ENCODE data around the gene INTS3.
"Not testable (repeated sequence)": the region's sequence is repeated elsewhere in the genome, so short reads cannot be mapped to it uniquely, and the experiment has no call there.

The INTS3 gene

DNA sequence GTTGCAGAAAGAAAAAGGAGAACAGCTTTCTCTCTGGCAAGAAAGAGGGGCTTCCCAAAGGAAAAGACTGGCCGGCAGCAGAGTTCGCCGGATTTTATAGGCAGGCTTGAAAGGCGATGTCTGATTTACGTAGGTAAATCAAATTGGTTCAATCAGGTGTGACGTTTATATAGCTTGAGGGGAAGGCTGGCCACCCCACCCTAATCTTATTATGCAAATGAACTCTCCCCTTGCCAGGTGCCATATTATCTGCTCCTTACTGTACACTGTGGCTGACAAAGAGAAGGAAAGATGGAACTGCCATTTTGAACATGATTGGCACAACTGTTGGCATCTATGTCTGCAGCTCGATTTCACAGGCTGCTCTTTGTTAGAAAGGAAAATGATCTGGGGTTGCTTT is 16.8 kb upstream of the INTS3 start:
- no peak for DNase-seq

DNA sequence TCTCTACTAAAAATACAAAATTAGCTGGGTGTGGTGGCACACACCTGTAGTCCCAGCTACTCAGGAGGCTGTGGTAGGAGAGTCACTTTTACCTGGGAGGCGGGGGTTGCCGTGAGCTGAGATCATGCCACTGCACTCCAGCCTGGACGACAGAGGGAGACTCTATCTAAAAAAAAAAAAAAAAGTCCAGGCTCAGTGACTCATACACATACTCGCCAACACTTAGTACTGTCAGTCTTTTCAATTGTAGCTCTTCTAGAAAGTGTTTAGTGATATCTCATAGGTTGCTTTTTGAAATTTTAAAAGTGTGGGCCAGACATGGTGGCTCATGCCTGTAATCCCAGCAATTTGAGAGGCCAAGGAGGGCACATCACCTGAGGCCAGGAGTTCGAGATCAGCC is 11.6 kb upstream of the INTS3 start:
- not testable (repeated sequence) for DNase-seq

DNA sequence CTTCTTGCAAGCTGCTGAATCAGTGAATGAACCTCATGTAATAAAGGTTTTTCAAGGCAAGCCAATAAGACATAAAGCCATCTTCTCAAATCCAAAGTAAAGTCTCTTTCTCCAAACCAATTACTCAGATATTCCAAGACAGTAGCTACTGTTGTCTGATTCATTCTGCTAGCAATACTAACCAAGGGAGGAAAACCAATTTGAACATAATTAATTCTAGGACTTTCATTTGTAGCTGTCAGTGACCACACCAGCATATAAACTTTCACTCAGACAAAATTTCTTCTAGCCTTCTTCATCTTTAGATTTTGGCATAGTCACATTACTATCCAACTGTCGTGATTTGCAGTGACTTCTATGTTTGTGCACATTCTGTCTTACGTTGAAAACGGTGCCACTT is 10.5 kb upstream of the INTS3 start:
- no peak for DNase-seq

DNA sequence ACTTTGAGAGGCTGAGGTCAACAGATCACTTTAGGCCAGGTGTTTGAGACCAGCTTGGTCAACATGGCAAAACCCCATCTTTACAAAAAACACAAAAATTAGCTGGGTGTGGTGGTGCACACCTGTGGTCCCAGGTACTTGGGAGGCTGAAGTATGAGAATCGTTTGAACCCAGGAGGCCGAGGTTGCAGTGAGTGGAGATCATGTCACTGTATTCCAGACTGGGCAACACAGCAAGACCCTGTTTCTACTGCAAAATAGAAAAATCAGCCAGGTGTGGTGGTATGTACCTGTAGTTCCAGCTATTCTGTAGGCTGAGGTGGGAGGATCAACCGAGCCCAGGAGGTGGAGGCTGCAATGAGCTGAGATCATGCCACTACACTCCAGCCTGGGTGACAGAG is 4.2 kb upstream of the INTS3 start:
- no peak for DNase-seq

DNA sequence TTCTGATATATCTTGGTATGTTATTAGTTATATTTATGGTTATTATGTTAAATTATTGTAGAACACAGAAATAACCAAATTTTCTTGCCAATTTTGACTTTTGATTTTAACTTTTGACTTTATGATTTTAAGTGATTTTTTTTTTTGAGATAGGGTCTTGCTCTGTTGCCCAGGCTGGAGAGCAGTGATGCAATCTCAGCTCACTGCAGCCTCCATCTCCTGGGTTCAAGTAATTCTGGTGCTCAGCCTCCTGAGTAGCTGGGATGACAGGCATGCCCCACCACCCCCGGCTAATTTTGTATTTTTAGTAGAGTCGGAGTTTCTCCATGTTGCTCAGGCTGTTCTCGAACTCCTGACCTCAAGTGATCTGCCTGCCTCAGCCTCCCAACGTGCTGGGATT is 3.2 kb upstream of the INTS3 start:
- not testable (repeated sequence) for DNase-seq

DNA sequence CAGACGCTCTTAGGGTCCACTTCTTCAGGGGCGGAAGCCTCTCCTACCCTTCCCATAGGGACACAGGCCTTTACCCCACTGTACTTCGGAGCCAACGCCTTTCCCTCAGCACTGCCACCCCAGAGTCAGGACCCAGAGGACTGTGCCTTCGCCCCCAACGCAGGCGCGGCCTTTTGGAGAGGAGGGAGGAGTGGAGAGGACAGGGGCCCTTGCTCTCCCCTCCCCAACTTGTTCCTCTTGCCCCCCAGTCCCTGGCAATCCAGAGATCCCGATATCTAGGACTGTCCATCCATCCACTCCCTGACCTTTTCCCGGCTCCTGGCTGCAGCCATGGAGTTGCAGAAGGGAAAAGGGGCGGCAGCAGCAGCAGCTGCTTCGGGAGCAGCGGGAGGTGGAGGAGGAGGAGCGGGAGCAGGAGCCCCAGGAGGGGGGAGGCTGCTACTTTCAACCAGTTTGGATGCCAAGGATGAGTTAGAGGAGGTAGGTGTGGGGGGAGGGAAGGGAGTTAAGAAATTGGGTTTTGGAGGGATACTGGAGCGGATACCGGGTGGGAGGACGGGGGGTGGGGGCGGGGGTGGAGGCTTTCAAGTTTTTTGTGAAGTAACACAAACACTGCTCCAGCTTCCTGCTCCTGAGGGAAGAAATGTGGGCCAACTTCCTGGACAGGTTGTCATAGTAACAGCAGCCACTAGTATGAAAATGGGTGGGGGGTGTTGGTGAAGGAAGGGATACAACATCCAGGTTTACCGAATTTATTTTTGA is 636 bp downstream of the INTS3 start:
- DNase-seq = peak; percentile 56

DNA sequence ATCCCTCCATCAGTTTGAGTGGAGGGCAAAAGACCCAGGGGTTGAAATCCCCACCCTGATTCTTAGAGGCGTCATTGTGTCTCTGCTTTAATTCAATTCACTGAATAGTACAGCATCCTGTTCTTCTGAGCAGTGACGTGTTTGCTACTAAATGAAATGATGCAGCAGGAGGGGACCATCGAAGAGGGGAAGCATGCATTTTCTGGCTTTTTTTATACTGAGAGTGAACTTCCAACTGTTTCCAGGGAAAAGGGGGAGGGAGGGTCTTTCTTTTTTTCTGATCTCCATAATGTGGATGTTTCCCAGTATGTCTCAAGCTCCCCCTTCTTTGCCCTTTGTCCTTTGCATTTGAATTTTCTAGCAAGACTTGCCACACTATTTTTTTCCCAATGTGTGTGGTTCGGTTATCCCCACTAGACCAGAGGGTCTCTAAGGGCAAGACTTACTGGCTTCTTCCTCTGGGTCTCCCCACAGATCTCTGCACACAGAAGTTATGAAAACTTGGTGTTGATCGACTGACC is 2.7 kb downstream of the INTS3 start:
- DNase-seq = no peak

DNA sequence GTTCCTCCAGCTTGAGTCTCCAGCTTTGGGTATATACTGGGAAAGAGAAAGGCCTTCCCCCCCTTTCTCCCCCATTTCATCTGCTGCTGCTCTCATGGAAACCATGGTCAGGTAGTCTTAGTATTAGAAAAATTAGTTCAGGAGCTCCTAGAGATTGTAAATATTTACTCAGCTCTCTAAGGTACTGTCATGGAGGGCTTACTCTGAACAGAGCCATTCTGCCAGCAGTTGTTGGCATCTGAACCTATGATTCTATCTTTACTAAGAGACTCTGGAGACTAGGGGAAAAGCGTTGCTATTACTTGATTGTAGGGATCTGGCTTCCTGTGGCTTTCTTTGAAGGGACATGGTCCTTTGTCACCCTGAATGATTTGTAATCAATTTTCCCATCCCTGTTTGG is 6.1 kb downstream of the INTS3 start:
- peak; percentile 88 for DNase-seq

DNA sequence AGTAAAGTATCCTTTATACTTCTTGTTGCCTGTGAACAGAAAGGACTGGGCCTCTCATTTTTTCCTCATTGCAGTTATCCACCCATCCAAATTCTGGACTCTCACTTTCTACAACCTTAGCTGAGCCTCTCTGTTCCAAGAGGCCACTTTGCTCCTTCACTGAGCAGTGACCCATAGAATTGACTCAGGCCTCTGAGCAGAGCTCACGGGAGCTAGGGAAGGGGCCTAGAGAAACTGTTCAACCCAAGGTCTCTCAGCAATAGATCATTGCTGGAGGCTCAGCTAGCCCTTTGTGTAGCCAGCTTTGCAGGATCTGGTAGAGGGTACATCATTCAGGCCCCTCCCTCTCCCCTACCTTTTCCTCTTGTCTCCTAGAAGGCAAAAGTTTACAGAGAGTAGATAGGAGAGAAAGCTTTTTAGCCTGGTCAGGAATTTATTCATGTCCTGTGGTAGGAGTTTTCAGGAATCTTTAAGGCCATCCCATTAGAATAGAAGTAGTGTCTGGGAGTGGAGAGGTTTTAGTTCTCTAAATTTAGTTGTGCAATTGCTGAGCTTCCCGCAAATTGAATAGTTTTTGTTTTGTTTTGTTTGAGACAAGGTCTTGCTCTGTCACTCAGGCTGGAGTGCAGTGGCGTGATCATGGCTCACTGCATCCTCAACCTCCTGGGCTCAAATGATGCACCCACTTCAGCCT is 6.7 kb downstream of the INTS3 start:
- DNase-seq = peak; percentile 66

DNA sequence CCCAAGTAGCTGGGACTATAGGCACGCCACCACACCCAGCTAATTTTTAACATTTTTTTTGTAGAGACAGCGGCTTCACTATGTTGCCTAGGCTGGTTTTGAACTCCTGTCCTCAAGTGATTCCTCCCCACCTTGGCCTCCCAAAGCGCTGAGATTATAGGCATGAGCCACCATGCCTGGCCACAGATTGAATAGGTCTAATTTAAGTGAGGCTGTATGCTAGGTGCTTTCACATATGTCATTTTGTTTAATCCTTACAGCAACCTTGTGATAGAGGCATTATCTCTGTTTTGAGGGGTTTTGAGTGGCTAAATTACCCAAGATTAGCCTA is 7.2 kb downstream of the INTS3 start:
- DNase-seq = no peak

DNA sequence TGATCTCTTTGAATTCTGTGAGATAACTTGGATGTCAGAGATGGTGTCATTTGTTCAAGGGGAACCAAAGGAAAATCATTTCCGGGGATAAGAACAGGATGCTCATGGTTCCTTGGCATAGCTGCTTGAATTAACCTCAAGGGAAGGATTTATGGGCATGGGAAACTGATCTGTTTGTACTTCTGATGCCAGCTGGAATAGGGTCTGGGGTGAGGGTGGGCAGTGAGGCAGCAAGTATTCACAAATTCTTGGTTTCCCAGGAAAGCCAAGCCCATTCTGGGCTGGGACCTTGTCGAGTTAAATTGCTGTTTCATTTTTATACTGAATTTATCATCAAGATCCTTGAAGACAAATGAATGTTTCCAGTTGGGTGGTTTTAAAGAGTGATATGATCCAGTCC is 14.1 kb downstream of the INTS3 start:
- no peak for DNase-seq

DNA sequence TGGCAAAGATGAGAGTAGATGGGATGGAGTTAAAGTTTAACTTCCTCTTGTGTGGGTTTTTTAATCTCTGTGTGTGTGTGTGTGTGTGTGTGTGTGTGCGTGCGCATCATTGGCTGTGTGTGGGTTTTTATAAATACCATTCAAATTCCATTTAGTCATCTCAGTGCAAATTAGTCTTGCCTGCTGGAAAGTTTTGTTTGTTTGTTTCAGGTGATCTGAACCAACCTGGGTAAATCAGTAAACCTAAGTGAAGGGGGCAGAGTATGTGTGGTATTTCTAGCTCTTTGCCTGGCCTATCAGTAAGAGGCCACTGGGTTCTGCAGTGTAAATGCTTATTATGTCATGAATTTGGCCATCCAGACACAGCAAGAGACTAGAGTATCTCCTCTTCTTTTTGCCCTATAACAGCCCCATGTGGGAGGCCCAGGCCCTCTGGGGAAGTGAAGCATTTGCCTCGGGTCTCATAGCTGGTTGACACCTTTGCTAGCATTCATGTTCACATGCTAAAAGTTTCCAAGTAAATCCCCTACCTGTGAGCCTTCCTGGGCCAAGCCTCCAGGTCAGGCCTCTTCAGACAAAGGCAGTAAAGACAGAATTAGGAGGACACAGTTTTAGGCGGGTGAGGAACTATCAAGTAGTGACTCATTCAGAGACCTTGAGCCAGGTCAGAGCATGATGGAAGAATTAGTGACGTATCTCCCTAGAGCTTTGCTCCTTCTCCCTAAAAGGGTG is 14.7 kb downstream of the INTS3 start:
- no peak for DNase-seq

DNA sequence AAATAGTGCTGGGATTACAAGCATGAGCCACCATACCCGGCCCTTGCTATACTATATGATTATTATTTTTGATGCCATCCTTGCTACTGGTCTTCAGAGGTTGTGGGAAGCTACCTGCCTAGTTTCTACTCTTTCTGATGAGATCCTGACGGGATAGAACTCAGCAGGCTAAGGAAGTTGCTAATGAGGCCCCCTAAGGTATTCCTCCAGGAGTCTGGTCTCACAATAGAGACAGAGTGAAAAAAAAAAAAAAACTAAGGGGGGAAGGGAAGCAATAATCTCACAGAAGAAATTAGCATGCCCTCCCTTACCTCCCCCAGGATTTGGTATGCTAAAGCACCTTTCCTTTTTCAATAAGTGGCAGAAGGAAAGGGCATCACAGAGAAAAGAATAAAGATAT is 17.6 kb downstream of the INTS3 start:
- DNase-seq = no peak

DNA sequence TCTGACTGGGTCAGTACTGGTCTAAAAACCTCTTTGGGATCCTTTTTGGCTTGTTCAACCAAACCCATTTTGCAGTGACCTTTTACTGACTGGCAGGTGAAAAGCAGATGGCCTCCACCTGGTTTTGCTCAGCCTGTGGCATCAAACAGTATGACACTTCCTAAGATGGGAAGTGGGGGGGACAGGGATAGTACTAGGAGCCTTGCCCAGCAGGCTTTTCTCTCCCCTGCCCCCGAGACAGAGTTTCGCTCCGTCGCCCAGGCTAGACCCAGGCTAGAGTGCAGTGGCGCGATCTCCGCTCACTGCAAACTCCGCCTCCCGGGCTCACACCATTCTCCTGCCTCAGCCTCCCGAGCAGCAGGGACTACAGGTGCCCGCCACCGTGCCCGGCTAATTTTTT is 18.3 kb downstream of the INTS3 start:
- no peak for DNase-seq

DNA sequence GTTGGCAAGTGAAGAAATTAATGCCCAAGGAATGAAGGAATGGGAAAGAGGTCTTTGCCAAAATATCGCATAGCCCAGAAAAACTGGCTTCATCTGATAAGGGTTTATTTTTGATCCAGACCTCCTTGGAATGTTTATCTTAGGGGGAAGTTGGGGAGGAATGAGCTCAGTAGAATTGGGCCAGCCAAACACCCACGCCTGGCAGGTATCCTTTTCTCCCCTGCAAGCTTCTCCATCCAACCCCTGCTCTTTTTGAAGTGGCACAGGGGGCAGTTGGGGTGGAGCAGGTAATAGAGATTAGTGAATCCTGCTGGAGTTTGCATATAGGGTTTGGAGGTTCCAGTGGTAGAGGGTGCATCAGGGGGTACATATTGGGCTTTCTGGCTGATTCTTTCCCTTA is 21.1 kb downstream of the INTS3 start:
- no peak for DNase-seq

DNA sequence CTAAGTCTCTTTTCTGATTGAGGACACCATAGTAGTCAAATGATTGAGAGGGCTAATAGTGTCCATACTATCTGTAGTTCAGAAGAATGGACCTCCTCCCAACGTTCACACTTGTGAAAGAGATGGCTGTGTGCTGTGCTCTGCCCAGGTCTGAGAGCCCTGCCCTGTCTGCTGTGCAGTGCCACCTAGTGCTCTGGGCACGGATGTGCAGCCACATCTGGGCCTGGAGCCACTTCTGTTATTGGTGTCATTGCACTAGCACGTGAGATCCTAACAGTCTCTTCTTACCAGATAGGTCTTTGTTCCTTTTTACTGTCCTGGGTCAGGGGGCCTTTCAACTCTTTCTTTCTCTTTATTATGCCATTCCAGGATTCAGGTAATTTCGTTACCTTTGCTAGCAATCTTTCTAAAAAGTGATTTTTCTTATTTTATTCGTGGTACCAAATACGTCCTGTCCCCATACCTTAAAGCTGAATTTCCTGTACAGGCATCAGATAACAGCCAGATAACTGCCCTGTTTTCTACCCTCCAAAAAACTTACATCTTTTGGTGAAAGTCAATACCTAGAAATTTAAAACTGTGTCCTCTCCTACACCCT is 21.7 kb downstream of the INTS3 start:
- DNase-seq = peak; percentile 70

DNA sequence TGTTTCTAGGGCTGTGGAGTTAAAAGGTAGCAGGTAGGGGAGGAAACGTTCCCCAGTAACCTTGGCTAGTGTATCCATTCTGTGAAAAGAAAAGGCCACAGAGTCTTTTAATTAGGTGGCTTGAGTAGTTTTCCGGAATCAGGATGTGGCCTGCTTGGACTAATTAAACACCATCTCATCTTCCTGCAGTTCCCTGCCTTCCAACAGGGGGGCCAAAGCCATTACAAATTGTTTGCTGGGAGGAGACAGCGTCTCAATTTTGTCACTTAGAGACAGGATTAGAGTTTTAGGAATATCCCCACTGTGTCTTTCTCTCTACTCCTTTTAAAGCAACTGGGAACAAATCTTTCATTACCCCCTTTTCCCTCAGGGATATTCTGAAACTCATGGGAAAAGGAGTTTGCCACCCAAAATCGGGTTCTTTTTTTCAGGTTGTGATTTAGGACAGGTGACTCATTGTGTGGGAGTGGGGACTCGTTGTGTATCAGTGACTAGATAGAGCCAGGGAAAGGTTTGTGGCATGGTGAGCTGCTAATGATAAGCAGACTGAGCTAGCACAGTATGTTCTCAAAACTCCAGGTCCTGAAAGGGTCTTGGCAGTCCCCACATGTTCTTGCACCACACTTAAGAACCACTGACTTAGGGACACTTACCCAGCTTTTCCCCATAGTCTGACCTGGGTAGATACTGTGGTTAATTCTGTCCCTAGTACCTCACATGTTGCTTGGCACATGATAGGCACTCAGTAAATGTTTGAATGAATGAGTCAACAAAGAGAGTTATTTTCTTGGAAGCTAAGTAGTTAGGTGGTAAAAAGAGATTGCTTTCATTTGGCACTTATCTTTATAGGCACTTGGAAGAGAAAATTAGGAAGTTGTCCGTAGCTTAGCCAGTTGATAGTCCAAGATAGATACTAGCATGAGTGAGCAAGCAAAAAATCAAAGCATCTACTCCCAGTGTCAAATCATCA is 22.5 kb downstream of the INTS3 start:
- DNase-seq = no peak

DNA sequence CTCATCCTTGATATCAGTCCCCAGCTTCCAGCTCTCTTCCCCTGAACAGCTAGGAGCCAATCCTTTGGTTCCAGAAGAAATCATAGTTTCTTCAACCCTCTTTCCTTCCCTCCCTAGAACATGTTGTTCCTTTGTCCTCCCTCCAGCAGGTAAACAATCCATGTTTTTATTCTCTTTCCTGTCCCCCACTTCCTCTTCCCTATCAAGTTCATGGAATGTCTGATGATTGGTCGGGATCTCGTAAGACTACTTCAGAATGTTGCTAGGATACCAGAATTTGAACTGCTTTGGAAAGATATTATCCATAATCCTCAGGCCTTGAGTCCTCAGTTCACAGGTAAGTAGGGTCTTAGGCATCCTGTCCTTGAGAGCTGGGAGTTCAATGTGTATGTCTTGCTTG is 24.2 kb downstream of the INTS3 start:
- no peak for DNase-seq

DNA sequence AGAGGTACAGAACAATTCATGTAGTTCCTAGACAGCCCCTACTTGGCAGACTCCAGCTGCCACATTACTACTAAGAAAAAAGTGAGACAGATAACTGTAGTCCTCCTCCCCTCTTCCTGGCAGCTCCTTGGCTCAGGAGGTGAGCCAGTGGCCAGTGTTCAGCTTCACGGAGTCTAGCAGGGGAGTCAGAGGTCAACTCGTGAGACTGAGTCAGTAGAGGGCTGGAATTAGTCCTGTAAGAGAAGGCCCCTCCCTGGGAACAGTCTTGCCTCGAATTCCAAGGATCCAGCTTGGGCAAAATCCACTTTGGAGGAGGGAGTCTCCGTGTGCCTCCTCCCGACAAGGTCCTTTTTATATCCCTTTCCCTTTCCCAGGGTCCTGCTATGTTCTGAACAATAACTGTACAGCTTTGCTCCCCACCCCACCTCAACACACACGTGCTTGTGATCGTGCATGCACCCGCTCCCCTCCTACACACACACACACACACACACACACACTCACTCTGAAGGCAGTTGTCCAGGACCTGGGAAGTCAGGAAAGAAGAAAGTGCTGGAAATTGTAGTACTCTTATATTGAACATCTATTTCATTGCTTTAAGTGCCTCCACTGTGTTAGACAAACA is 24.8 kb downstream of the INTS3 start:
- DNase-seq = no peak

DNA sequence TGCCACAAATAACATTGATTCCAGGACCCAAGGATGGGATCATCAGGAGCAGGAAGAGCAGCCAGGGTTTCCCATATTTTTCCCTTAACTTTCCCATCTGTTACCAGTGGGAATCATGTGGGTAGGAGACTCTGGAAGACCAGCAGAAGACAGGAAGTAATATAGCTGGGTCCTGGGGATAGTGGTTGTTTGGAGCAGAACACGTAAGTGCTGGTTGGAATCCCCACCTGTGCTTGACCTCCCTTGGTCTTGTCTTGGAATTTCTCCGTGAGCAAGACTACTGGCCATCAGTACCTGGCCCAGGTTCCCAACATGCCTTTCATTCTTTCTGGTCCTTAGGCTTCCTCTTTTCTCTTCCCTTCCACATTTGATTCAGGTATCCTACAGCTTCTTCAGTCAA is 26.4 kb downstream of the INTS3 start:
- no peak for DNase-seq

DNA sequence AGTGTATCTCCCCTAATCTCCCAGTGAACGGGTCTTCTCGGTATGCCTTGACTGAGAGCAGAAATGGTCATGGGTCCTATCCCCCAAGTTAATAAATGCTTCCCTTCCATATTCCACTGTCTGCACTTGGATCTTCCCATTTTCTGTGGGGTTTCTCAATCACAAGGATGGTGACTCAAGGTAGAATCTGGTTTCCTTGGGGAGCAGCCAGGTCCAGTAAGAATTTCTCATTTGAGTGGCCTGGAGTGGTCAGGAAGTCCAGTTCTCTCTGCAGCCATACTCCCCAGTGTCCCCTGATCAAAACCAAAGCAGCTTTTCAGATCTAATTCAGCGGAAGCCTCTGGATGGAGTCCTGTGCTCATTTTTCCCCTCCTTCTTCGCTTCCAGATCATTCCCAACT is 32.6 kb downstream of the INTS3 start:
- DNase-seq = no peak
